ENCODE measurements around the gene CXXC5.

The CXXC5 gene

GRCh38 chr5:139638736-139639618 lies 9.2 kb upstream of the CXXC5 start:
- FAIRE-seq: no peak

DNA sequence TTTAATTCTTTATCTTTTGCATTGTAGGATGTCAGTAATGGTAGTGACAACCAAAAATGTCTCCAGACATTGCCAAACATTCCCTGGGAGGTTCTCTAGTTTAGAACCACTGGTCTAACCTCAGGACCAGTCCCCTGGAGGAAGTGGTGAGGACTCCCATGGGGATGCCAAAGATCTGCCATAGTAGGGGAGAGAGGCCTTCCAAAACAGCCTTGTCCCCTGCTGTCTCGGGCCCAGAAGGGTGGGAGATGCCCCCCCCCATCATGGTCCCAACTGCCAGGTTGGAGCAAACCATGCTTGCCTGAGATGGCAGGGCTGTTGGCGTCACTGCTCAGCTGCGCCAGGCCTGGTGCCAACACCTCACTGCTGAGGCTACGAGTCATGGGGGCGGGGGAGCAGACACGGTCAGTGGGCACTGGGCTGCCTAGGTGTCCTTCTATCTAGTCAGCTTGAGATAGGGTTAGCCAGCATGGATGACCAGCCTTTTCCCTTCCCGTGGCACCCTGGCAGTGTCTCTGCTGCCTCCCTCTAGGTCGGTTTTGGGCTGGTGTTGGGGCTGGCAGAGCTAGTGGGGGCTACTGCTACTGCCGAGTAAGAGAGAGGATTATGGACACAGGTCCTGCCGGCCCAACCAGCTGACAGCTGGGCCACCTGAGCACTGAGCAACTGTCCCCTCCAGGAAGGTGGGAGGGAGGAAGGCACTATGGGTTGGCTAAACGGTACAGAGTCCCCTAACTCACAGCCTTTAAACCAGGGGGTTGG lies 8.3 kb upstream of the CXXC5 start:
- no peak for FAIRE-seq

- no peak for FAIRE-seq
These were observed 7.6 kb upstream of the CXXC5 start for GRCh38 chr5:139640421-139641115.

- FAIRE-seq: no peak
These were observed 6.8 kb upstream of the CXXC5 start for GRCh38 chr5:139641116-139642080.

DNA sequence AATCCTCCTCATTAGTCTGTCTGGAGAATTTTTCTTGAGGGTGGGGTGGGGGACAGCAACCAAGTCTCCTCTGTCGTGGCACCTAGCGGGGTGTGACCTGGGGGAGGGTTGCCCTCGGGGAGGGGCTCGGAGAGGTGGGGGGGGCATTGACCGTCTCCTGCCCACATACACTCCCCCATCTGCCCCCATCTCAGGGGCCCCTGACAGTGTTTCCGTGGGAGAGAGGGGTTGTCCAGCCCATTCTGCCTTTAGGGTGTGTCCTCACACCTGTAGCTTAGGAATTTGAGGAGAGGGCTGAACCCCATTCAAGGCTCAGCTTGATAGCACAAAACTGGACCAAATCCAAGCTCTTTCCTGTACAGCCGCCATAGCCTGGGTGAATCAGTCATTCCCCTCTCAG lies 5.9 kb upstream of the CXXC5 start:
- FAIRE-seq: no peak

DNA sequence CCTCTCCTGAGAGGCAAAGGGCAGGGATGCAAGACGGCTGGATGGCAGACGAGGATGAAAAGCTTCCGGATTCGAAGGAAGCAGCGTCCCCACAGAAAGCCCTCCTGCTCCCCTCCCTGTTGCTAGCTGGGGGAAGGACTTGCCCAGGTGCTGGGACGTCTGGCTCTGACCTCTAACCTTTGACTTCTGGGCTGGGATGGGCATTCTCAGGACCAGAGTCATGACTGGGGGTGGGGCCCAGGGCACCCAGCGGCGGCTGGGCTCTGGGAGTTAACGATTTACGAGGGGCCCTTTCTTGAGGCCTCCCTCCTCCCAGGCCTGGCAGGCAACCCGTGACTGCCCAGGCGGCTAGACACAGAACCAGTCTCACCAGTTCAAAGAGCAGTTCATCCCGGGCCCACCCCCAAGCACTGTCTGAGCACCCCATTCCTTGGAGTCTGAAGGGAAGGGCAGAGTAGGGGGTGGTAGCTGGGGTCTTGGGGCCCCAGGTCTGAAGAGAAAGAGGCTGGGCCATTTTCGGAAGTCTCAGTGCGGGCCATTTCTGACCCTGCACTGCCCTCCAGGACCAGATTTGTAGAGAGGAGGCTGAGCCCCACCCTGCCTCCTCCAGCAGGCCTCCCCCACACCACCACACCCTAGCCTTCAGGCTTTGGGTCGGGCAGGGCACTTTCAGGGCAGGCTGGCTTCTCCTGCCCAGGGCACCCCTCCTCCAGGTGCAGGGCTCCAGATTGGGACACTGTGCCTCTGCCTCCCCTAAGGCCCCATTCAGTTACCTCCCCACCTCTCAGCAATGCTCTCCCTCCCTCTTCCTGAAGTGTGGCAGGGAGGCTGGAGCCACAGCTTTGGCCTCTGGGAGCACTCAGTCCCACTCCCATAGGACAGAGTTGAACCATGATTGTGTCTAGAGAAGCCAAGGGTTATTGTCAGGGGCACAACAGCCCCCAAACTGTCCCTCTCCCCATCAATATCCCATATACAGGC lies 5.0 kb upstream of the CXXC5 start:
- FAIRE-seq: no peak

DNA sequence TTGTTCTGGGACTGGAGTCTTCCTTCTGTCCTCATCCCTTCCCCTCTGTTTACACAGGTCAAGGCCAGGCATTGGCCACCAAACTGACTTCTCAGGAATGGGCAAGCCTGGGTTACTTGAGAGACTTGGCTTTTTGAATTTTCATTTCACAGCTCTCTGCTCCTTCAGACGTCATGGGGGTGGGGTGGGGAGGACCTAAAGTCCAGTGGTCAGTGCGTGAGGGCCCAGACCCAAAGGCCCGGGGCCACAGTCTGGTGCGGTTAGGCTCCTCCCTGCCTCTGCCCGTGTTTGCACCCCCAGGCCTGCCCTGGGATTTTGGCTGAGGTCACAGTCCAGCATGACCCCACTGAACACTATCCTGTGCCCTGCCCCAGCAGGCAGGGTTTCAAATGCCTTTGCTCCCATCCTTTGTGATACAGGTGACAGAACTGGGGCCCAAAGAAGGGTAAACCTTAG lies 4.1 kb upstream of the CXXC5 start:
- no peak for FAIRE-seq

- no peak for FAIRE-seq
These were observed 3.3 kb upstream of the CXXC5 start for GRCh38 chr5:139644646-139645429.

DNA sequence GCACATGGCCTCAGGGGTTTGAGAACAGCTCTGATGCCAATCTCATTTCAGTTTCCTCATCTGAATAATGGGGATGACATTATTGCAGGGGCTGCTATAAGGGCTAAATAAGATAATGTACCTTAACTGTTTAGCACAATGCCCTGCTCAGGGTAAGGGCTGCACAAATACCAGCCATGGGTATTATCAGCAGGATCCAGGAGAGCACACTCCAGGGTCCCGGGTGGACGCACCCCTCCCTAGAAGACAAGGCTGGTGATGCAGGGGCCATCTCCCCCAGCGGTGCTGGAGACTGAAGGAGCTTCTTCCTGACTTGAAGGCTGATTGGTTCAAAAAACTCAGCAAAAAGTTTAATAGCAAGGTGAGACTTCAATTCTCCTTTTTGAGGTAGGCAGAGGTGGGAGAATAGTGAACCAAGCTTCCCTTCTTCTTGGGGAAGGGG lies 2.7 kb upstream of the CXXC5 start:
- FAIRE-seq: no peak

GRCh38 chr5:139646111-139646510 lies 2.0 kb upstream of the CXXC5 start:
- no peak for FAIRE-seq

GRCh38 chr5:139646912-139647505 lies 1.1 kb upstream of the CXXC5 start:
- FAIRE-seq: no peak

DNA sequence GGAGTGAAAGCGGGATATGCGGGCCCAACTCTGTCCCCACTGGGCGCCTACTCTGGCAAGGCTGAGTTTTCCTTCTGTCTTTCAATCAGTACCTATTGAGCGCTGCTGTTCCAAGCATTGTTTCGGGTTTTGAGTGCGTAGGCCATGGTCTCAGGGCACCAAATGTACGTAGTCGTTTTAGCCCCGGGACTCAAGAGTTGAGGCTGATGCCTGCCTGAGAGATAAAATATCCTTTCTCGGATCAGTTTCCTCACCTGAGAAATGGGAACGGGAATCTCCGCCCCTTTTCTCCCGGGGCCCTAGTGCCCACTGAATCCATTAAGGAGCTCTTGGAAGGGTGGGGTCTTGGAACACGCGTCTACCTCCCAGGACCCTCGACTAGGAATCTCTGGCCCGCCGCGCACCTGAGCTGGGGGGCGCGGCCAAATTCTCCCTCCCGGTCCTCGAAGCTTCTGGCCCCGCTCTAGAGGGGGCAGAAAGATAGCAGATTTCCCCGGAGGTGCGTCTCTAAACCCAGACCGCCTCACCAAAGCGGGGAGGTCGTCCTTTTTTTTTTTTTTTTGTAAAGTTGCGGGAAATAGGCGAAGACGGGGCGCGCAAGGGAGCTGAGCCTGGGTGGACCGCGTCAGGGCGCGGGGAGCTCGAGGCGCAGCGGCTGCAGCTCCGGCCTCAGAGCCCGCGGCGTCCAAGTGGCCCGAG lies 494 bp upstream of the CXXC5 start:
- FAIRE-seq: no peak

DNA sequence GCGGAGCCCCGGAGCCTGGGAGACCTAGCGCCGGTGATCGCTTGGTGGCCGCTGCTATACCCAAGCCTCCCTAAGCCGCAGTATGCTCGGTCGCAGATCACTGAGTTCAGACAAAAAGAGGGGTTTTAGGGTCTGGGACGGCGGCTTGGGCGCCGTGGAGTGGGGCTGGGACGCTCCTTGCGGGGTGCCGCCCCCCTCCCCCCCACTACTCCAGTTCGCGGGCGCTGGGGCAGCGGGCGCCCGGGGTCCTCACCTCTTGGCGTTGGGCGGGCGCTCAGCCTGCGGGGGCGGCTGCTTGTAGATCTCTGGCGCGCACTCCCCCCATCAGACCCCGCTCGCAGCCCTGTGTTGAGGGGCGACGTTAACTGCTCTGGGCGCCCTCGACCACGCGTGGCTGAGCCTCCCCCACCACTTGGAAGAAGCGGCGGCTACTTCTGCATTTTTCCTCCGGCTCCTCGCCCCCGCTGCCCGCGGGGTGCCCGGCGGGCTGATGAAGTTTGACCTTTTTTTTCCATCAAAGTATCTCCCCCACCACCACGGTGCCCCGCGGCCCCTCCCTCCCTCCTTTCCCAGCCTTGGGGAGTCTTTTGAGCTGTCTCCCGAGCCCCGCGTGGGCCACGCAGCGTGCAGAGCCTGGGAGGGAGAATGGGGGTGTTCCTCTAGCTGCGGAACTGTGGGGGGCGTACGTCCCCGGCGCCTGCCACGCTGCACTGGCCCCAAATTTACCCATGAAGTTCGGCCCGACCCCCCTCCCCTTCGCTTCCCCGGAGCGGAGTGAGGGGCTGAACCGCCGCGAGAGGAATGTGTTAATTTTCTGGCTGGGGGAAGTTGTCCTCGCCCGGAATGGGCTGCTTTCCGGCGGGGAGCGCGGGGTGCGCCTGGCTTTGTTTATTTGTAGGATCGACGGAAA lies 1.2 kb downstream of the CXXC5 start:
- no peak for FAIRE-seq

DNA sequence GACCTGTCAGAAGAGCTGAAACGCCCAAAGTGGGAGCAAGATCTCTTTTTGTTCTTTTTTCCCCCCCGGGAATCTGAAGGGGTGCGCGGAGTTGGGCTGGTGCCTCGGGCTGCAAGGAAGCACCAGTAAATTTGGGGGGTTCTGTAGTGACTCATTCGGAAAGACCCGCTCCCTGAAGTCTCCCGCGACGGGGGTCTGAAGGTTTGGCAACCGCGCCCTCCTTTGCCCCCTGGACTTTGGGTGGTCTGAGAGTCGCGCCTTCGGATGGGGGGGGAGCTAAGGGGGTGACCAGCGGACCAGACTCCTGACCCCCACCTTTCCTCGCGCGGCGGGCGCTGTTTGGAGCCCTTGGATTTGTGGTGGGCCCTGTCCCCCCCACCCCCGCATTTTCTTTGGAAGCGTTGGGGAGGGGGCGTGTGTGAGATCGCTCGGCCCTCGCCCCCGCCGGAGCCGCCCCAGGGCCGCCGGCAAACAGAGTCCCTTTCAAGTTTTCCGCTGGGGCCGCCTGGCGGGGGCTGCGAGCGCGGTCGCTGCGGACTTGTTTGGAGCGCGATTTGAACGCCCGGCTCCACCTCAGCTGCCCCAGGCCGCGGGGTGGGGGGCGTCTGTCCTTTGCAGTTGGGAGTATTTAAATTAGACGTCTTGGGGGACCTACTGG lies 2.0 kb downstream of the CXXC5 start:
- no peak for FAIRE-seq

- no peak for FAIRE-seq
These were observed 2.5 kb downstream of the CXXC5 start for GRCh38 chr5:139650689-139651042.

GRCh38 chr5:139651043-139651834 lies 3.1 kb downstream of the CXXC5 start:
- no peak for FAIRE-seq
